GM23338 (cell line): Measurements from ENCODE around the gene INO80. TPM values are rescaled to one million over a fixed set of nuclear protein-coding genes. Genes with fewer than 3 reads are reported as not detected.

Experiments used
- ATAC-seq: fragments of 200-7000 bp; cut with Tn5 transposase; 3 replicates; pipeline ENCODE4 v1.9.1; 2020
- DNase-seq: peaks from one replicate; pipeline ENCODE4 v3.0.0-alpha.2; 2015; ENCODE audit warnings: low spot score
- H2AFZ ChIP-seq: fragments of 200-600 bp; sonication (generic); 2 replicates; pipeline ENCODE4 v1.8.0; 2016; ENCODE audit warnings: antibody characterized with exemption, mild to moderate bottlenecking, moderate library complexity
- H3F3A ChIP-seq: fragments of 200-600 bp; sonication (generic); replicated peaks from 2 replicates; pipeline ENCODE4 v1.8.0; 2017; ENCODE audit warnings: antibody characterized with exemption, mixed run types, low read depth
- H3K27ac ChIP-seq: fragments of 200-600 bp; sonication (generic); 2 replicates; pipeline ENCODE4 v1.6.1; 2016; ENCODE audit warnings: low read depth
- H3K27me3 ChIP-seq: fragments of 200-600 bp; sonication (generic); 2 replicates; pipeline ENCODE4 v1.8.0; 2016; ENCODE audit warnings: mild to moderate bottlenecking, mixed run types, moderate library complexity; ENCODE audit not compliant: insufficient read depth
- H3K36me3 ChIP-seq: fragments of 200-600 bp; sonication (generic); 2 replicates; pipeline ENCODE4 v1.8.0; 2016; ENCODE audit warnings: mild to moderate bottlenecking; ENCODE audit not compliant: insufficient read depth
- H3K4me1 ChIP-seq: fragments of 200-600 bp; sonication (generic); 2 replicates; pipeline ENCODE4 v1.8.0; 2016; ENCODE audit warnings: mild to moderate bottlenecking, moderate library complexity; ENCODE audit not compliant: insufficient read depth
- H3K4me2 ChIP-seq: fragments of 200-600 bp; sonication (generic); 2 replicates; pipeline ENCODE4 v1.7.1; 2017; ENCODE audit warnings: mixed run types
- H3K4me3 ChIP-seq: fragments of 200-600 bp; sonication (generic); 2 replicates; pipeline ENCODE4 v1.6.1; 2016; ENCODE audit warnings: mixed run types
- H3K79me2 ChIP-seq: fragments of 200-600 bp; sonication (generic); replicated peaks from 2 replicates; pipeline ENCODE4 v1.8.0; 2017; ENCODE audit warnings: mild to moderate bottlenecking; ENCODE audit not compliant: insufficient read depth
- H3K9me2 ChIP-seq: fragments of 200-600 bp; sonication (generic); 2 replicates; pipeline ENCODE4 v1.8.0; 2017; ENCODE audit not compliant: insufficient read depth
- H4K20me1 ChIP-seq: fragments of 200-600 bp; sonication (generic); replicated peaks from 2 replicates; pipeline ENCODE4 v1.8.0; 2017; ENCODE audit warnings: mild to moderate bottlenecking; ENCODE audit not compliant: insufficient read depth
- H3K27ac Mint-ChIP-seq: 2 replicates; pipeline ENCODE4 v1.8.0; 2020; ENCODE audit warnings: inconsistent platforms, mild to moderate bottlenecking, moderate library complexity, mixed read lengths
- H3K27me3 Mint-ChIP-seq: 3 replicates; pipeline ENCODE4 v1.8.0; 2022; ENCODE audit warnings: low read depth, mild to moderate bottlenecking, moderate library complexity, mixed read lengths, inconsistent platforms; ENCODE audit not compliant: insufficient read depth, poor library complexity
- H3K36me3 Mint-ChIP-seq: 3 replicates; pipeline ENCODE4 v1.8.0; 2021; ENCODE audit warnings: low read depth, mild to moderate bottlenecking, inconsistent platforms, moderate library complexity, mixed read lengths
- H3K4me1 Mint-ChIP-seq: 3 replicates; pipeline ENCODE4 v1.8.0; 2020; ENCODE audit warnings: mild to moderate bottlenecking, inconsistent platforms, mixed read lengths
- H3K4me3 Mint-ChIP-seq: 3 replicates; pipeline ENCODE4 v1.8.0; 2021; ENCODE audit warnings: moderate library complexity, mild to moderate bottlenecking, inconsistent platforms, mixed read lengths
- H3K9me3 Mint-ChIP-seq: 3 replicates; pipeline ENCODE4 v1.8.0; 2020; ENCODE audit warnings: moderate library complexity, mild to moderate bottlenecking, inconsistent platforms, mixed read lengths
- CREB1 ChIP-seq: fragments of 250-450 bp; sonication (Bioruptor Pico); IDR thresholded peaks from 2 replicates; pipeline ENCODE4 v1.5.0; 2020; ENCODE audit warnings: low read depth, mild to moderate bottlenecking, moderate library complexity
- EZH2phosphoT487 ChIP-seq: fragments of 200-600 bp; sonication (generic); IDR thresholded peaks from one replicate; pipeline ENCODE4 v1.8.1; 2018; ENCODE audit warnings: antibody characterized with exemption; ENCODE audit not compliant: unreplicated experiment
- JUNB ChIP-seq: IDR thresholded peaks from one replicate; pipeline ENCODE4 v1.6.1; 2016; ENCODE audit warnings: antibody characterized with exemption; ENCODE audit not compliant: unreplicated experiment
- REST ChIP-seq: IDR thresholded peaks from one replicate; pipeline ENCODE4 v1.6.1; 2018; ENCODE audit warnings: antibody characterized with exemption; ENCODE audit not compliant: unreplicated experiment
- polyA plus RNA-seq: library from polyadenylated mRNA; unstranded; fragments of >200 nt; fragmentation: Nextera tagmentation; extraction: Ambion mirVana; gene quantifications from 2 replicates; pipeline ENCODE4 v1.2.1, GENCODE V29; 2016
- total RNA-seq: library from RNA; depleted of rRNA; stranded (reverse); fragments of >200 nt; shearing (Covaris generic); gene quantifications from 2 replicates; pipeline ENCODE4 v1.2.3, GENCODE V29; 2014
- TF ChIP-seq, protein P1 (sequence below): fragments of 250-450 bp; sonication (Bioruptor Pico); IDR thresholded peaks from 2 replicates; pipeline ENCODE4 v1.5.0; 2020; ENCODE audit warnings: mild to moderate bottlenecking, moderate library complexity

INO80 gene
- total and polyA plus RNA-seq, 2 experiments from 2014 or later, result 6.5 to 24.9 TPM

GRCh38 chr15:40940296-40940801 is 175.7 kb downstream of the INO80 start (continued):
- TF ChIP-seq REST, result no peak
- TF ChIP-seq EZH2phosphoT487, result no peak

GRCh38 chr15:40938536-40938870 is 177.6 kb downstream of the INO80 start:
- Mint-ChIP-seq H3K36me3 (no peaks in the 10 kb centered on the region; the same call in 2 of the 3 replicates), H3K9me3 (no peaks in the 10 kb centered on the region; the same call in 2 of the 3 replicates), H3K27ac (no peak overlapping the region), H3K4me1 (peaks cover 38% of the 10 kb centered on the region), H3K27me3 (peaks cover 36% of the 10 kb centered on the region), H3K4me3 (no peak overlapping the region)
- no peak for ATAC-seq
- no peak overlapping the region for H3K27ac ChIP-seq
- H3K4me1 ChIP-seq, result peaks cover 21% of the 10 kb centered on the region
- no peak overlapping the region for H3K4me2 ChIP-seq
- H3K36me3 ChIP-seq, result no peaks in the 10 kb centered on the region
- H3K79me2 ChIP-seq, result no peaks in the 10 kb centered on the region
- no peak for DNase-seq
- peaks cover 17% of the 10 kb centered on the region for H3F3A ChIP-seq
- no peak overlapping the region for H3K4me3 ChIP-seq
- TF ChIP-seq, protein P1, sequence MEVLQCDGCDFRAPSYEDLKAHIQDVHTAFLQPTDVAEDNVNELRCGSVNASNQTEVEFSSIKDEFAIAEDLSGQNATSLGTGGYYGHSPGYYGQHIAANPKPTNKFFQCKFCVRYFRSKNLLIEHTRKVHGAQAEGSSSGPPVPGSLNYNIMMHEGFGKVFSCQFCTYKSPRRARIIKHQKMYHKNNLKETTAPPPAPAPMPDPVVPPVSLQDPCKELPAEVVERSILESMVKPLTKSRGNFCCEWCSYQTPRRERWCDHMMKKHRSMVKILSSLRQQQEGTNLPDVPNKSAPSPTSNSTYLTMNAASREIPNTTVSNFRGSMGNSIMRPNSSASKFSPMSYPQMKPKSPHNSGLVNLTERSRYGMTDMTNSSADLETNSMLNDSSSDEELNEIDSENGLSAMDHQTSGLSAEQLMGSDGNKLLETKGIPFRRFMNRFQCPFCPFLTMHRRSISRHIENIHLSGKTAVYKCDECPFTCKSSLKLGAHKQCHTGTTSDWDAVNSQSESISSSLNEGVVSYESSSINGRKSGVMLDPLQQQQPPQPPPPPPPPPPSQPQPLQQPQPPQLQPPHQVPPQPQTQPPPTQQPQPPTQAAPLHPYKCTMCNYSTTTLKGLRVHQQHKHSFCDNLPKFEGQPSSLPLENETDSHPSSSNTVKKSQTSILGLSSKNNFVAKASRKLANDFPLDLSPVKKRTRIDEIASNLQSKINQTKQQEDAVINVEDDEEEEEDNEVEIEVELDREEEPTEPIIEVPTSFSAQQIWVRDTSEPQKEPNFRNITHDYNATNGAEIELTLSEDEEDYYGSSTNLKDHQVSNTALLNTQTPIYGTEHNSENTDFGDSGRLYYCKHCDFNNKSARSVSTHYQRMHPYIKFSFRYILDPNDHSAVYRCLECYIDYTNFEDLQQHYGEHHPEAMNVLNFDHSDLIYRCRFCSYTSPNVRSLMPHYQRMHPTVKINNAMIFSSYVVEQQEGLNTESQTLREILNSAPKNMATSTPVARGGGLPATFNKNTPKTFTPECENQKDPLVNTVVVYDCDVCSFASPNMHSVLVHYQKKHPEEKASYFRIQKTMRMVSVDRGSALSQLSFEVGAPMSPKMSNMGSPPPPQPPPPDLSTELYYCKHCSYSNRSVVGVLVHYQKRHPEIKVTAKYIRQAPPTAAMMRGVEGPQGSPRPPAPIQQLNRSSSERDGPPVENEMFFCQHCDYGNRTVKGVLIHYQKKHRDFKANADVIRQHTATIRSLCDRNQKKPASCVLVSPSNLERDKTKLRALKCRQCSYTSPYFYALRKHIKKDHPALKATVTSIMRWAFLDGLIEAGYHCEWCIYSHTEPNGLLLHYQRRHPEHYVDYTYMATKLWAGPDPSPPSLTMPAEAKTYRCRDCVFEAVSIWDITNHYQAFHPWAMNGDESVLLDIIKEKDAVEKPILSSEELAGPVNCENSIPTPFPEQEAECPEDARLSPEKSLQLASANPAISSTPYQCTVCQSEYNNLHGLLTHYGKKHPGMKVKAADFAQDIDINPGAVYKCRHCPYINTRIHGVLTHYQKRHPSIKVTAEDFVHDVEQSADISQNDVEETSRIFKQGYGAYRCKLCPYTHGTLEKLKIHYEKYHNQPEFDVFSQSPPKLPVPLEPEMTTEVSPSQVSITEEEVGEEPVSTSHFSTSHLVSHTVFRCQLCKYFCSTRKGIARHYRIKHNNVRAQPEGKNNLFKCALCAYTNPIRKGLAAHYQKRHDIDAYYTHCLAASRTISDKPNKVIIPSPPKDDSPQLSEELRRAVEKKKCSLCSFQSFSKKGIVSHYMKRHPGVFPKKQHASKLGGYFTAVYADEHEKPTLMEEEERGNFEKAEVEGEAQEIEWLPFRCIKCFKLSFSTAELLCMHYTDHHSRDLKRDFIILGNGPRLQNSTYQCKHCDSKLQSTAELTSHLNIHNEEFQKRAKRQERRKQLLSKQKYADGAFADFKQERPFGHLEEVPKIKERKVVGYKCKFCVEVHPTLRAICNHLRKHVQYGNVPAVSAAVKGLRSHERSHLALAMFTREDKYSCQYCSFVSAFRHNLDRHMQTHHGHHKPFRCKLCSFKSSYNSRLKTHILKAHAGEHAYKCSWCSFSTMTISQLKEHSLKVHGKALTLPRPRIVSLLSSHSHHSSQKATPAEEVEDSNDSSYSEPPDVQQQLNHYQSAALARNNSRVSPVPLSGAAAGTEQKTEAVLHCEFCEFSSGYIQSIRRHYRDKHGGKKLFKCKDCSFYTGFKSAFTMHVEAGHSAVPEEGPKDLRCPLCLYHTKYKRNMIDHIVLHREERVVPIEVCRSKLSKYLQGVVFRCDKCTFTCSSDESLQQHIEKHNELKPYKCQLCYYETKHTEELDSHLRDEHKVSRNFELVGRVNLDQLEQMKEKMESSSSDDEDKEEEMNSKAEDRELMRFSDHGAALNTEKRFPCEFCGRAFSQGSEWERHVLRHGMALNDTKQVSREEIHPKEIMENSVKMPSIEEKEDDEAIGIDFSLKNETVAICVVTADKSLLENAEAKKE (CRISPR knock-in tag), result no peak
- no peak for TF ChIP-seq CREB1 (CRISPR knock-in tag)
- no peak for TF ChIP-seq JUNB
- H4K20me1 ChIP-seq, result no peaks in the 10 kb centered on the region
- peaks cover 24% of the 10 kb centered on the region for H3K27me3 ChIP-seq
- H3K9me2 ChIP-seq, result no peaks in the 10 kb centered on the region
- H2AFZ ChIP-seq, result no peak overlapping the region
